ENCODE data around the gene PPP1R9A.

- no peak for TF ChIP-seq CTCF (IDR thresholded peaks at IDR 0.05)
- TF ChIP-seq POLR2A (IDR thresholded peaks at IDR 0.05): no peak
Measured at GRCh38 chr7:95323410-95324129, 416.2 kb downstream of the PPP1R9A start.
